Mucosa of stomach (tissue), 1 donor: ENCODE data around the gene PCDHGA9.
A peak's percentile ranks its signal among the peaks of the same experiment; 100 is the strongest.
"Not testable (repeated sequence)": the region's sequence is repeated elsewhere in the genome, so short reads cannot be mapped to it uniquely, and the experiment has no call there.

Experiments
- H3K27me3 ChIP-seq: one replicate; pipeline ENCODE4 v1.7.0; 2013; ENCODE audit warnings: mild to moderate bottlenecking, low read length; ENCODE audit not compliant: control insufficient read depth, insufficient read depth
- H3K36me3 ChIP-seq: one replicate; pipeline ENCODE4 v1.7.0; 2013; ENCODE audit warnings: low read length; ENCODE audit not compliant: control insufficient read depth, insufficient read depth
- H3K4me1 ChIP-seq: one replicate; pipeline ENCODE4 v1.7.0; 2013; ENCODE audit warnings: mild to moderate bottlenecking, low read length; ENCODE audit not compliant: control insufficient read depth, insufficient read depth
- H3K4me3 ChIP-seq: one replicate; pipeline ENCODE4 v1.7.0; 2013; ENCODE audit warnings: low read length
- H3K9ac ChIP-seq: one replicate; pipeline ENCODE4 v1.7.0; 2013; ENCODE audit warnings: mild to moderate bottlenecking, low read length, moderate library complexity
- H3K9me3 ChIP-seq: one replicate; pipeline ENCODE4 v1.7.0; 2013; ENCODE audit warnings: mild to moderate bottlenecking, low read length, moderate library complexity; ENCODE audit not compliant: control insufficient read depth
- donor health status: Pancreatic carcinoma.

Gene PCDHGA9

GRCh38 chr5:141409598-141410306 lies 7.2 kb downstream of the PCDHGA9 start:
- Histone ChIP-seq H3K36me3 (no peaks in the 10 kb centered on the region), H3K4me1 (no peaks in the 10 kb centered on the region), H3K9ac (no peak overlapping the region), H3K4me3 (no peak overlapping the region), H3K27me3 (peaks cover 23% of the 10 kb centered on the region), H3K9me3 (peaks cover 43% of the 10 kb centered on the region)

DNA sequence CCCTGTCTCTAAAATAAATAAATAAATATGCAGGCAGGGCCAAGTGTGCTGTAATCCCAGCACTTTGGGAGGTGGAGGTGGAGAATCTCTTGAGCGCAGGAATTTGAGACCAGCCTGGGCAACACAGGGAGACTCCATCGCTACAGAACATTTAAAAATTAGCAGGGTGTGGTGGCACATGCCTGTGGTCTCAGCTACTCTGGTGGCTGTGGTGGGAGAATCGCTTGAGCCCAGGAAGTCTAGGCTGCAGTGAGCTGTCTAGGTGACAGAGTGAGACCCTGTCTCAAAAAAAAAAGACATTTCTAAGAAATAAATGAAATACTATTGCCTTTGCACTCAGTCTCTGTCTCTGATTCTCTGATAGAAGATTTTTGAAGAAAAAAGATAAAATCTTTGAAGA lies 9.0 kb downstream of the PCDHGA9 start:
- Histone ChIP-seq H3K27me3 (peaks cover 23% of the 10 kb centered on the region), H3K9ac (no peak overlapping the region), H3K9me3 (peaks cover 44% of the 10 kb centered on the region), H3K36me3 (no peaks in the 10 kb centered on the region), H3K4me1 (no peaks in the 10 kb centered on the region), H3K4me3 (no peak overlapping the region)

GRCh38 chr5:141412854-141413539 lies 10.4 kb downstream of the PCDHGA9 start, which contains the start of gene PCDHGA10:
TSS of gene PCDHGA10 (plus strand) at chr5:141412987. CDS start at chr5:141413176, 189 bp downstream.
- H3K36me3 ChIP-seq: no peaks in the 10 kb centered on the region
- peak within 1 kb of the TSS; percentile 54 for H3K4me3 ChIP-seq
- peak within 1 kb of the TSS; percentile 56 for H3K9ac ChIP-seq
- peaks cover 36% of the 10 kb centered on the region for H3K9me3 ChIP-seq
- peaks cover 20% of the 10 kb centered on the region for H3K27me3 ChIP-seq
- no peaks in the 10 kb centered on the region for H3K4me1 ChIP-seq

DNA sequence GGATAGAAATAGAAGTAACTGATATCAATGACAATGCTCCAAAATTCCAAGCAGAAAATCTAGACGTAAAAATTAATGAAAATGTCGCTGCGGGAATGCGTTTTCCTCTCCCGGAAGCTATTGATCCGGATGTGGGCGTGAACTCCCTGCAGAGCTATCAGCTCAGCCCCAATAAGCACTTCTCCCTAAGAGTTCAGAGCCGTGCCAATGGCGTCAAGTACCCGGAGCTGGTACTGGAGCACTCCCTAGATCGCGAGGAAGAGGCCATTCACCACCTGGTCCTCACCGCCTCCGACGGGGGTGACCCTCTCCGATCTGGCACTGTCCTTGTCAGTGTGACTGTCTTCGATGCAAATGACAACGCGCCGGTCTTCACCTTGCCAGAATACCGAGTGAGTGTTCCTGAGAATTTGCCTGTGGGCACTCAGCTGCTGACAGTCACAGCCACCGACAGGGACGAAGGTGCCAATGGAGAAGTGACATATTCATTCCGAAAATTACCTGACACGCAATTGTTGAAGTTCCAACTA lies 11.0 kb downstream of the PCDHGA9 start:
- Histone ChIP-seq H3K36me3 (no peaks in the 10 kb centered on the region), H3K4me1 (no peaks in the 10 kb centered on the region), H3K9me3 (peaks cover 41% of the 10 kb centered on the region), H3K27me3 (peaks cover 17% of the 10 kb centered on the region), H3K4me3 (peak overlapping the region; percentile 54), H3K9ac (peak overlapping the region; percentile 56)

DNA sequence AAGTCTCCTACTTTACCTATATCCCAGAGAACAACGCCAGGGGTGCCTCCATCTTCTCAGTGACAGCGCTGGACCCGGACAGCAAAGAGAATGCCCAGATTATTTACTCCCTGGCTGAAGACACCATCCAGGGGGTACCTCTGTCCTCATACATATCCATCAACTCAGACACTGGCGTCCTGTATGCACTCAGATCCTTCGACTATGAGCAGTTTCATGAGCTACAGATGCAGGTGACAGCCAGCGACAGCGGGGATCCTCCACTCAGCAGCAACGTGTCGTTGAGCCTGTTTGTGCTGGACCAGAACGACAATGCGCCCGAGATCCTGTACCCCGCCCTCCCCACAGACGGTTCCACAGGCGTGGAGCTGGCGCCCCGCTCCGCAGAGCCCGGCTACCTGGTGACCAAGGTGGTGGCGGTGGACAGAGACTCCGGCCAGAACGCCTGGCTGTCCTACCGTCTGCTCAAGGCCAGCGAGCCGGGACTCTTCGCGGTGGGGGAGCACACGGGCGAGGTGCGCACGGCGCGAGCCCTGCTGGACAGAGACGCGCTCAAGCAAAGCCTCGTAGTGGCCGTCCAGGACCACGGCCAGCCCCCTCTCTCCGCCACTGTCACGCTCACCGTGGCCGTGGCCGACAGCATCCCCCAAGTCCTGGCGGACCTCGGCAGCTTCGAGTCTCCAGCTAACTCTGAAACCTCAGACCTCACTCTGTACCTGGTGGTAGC lies 12.1 kb downstream of the PCDHGA9 start:
- H3K9me3 ChIP-seq: peaks cover 42% of the 10 kb centered on the region
- not testable (repeated sequence) for H3K4me3 ChIP-seq, H3K36me3 ChIP-seq, H3K9ac ChIP-seq, H3K4me1 ChIP-seq
- peaks cover 12% of the 10 kb centered on the region for H3K27me3 ChIP-seq

- peaks cover 41% of the 10 kb centered on the region for H3K9me3 ChIP-seq
These were observed 12.7 kb downstream of the PCDHGA9 start for GRCh38 chr5:141415275-141415618.

GRCh38 chr5:141417494-141418172 lies 15.1 kb downstream of the PCDHGA9 start, which contains the start of gene PCDHGB7:
TSS of gene PCDHGB7 (plus strand) at chr5:141417677. CDS start at chr5:141417860, 183 bp downstream.
- not testable (repeated sequence) for H3K9ac ChIP-seq, H3K36me3 ChIP-seq, H3K4me1 ChIP-seq
- Histone ChIP-seq H3K27me3 (peaks cover 11% of the 10 kb centered on the region), H3K4me3 (peak within 1 kb of the TSS; percentile 10), H3K9me3 (peaks cover 61% of the 10 kb centered on the region)

More at GRCh38 chr5:141415275-141415618, 12.7 kb downstream of the PCDHGA9 start:
- not testable (repeated sequence) for H3K27me3 ChIP-seq, H3K9ac ChIP-seq, H3K4me3 ChIP-seq, H3K4me1 ChIP-seq, H3K36me3 ChIP-seq

DNA sequence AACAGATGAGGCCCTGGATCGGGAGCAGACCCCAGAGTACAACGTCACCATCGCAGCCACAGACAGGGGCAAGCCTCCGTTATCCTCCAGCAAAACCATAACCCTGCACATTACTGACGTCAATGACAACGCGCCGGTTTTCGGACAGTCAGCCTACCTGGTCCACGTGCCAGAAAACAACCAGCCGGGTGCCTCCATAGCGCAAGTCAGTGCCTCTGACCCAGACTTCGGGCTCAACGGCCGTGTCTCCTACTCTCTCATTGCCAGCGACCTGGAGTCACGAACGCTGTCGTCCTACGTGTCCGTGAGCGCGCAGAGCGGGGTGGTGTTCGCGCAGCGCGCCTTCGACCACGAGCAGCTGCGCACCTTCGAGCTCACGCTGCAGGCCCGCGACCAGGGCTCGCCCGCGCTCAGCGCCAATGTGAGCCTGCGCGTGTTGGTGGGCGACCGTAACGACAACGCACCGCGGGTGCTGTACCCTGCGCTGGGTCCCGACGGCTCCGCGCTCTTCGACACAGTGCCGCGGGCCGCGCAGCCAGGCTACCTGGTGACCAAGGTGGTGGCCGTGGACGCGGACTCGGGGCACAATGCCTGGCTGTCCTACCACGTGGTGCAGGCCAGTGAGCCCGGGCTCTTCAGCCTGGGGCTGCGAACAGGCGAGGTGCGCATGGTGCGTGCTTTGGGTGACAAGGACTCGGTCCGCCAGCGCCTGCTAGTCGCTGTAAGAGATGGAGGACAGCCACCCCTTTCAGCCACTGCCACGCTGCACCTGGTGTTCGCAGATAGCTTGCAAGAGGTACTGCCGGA lies 16.7 kb downstream of the PCDHGA9 start:
- Histone ChIP-seq H3K9ac (no peak overlapping the region), H3K27me3 (peaks cover 13% of the 10 kb centered on the region), H3K4me3 (no peak overlapping the region), H3K36me3 (no peaks in the 10 kb centered on the region), H3K4me1 (no peaks in the 10 kb centered on the region), H3K9me3 (peaks cover 52% of the 10 kb centered on the region)

DNA sequence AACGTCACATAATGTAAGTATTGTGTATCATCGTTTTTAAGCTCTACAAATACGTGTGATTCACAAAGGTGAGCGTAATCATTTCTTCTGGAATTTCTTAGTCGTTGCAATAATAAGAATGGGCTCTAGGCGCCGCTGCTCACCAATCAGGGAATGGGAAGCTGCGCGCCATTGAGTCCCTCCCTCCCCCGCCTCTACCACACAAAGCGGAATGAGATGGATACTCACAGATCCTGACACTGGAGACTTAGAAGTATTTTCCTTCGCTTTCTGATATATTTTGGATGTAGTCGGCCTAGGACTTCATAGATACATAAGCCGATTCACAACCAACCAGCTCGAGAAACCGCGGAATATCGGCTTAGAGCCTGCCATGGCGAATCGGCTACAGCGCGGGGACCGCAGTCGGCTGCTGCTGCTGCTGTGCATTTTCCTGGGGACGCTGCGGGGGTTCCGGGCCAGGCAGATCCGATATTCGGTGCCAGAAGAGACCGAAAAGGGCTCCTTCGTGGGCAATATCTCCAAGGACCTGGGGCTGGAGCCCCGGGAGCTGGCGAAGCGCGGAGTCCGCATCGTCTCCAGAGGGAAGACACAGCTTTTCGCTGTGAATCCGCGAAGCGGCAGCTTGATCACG lies 18.4 kb downstream of the PCDHGA9 start, which contains the start of gene PCDHGA11:
PCDHGA11 (plus strand) TSS at position 197 of the 634 bp plus-strand sequence; CDS start at position 374, 177 bp downstream.
- Histone ChIP-seq H3K4me3 (no peak within 1 kb of the TSS), H3K9me3 (peaks cover 46% of the 10 kb centered on the region), H3K36me3 (no peaks in the 10 kb centered on the region), H3K9ac (no peak within 1 kb of the TSS), H3K4me1 (no peaks in the 10 kb centered on the region), H3K27me3 (peaks cover 13% of the 10 kb centered on the region)

- H3K4me1 ChIP-seq: no peaks in the 10 kb centered on the region
- no peak overlapping the region for H3K4me3 ChIP-seq
- no peaks in the 10 kb centered on the region for H3K36me3 ChIP-seq
- peaks cover 46% of the 10 kb centered on the region for H3K9me3 ChIP-seq
- H3K27me3 ChIP-seq: peaks cover 13% of the 10 kb centered on the region
- H3K9ac ChIP-seq: no peak overlapping the region
These were observed 18.9 kb downstream of the PCDHGA9 start for GRCh38 chr5:141421489-141421855.
